Measurements from ENCODE around the gene B4GALT2.

The B4GALT2 gene

GRCh38 chr1:44024031-44024902 is 45.3 kb downstream of the B4GALT2 start:
- Histone ChIP-seq H3F3A (ENCODE audit: insufficient read depth) (no peaks in the 10 kb centered on the region), H3K9ac (ENCODE audit: low read length) (no peak overlapping the region), H3K9me3 (ENCODE audit: insufficient read depth, low read length) (no peaks in the 10 kb centered on the region), H3K4me3 (ENCODE audit: insufficient read depth, low read length, poor library complexity, severe bottlenecking) (no peak overlapping the region), H3K9me2 (replicated peaks; ENCODE audit: insufficient read depth, low read length) (no peaks in the 10 kb centered on the region), H2AFZ (ENCODE audit: low read depth, low read length, severe bottlenecking) (no peak overlapping the region), H4K20me1 (ENCODE audit: low read depth, low read length) (no peaks in the 10 kb centered on the region), H3K27ac (ENCODE audit: low read depth, low read length) (no peak overlapping the region), H3K27me3 (ENCODE audit: low read length) (no peaks in the 10 kb centered on the region), H3K4me2 (ENCODE audit: low read depth, low read length, poor library complexity, severe bottlenecking) (no peak overlapping the region), H3K36me3 (ENCODE audit: low read length) (no peaks in the 10 kb centered on the region), H3K79me2 (ENCODE audit: insufficient read depth, low read length) (no peaks in the 10 kb centered on the region)
- TF ChIP-seq EZH2phosphoT487 (conservative IDR thresholded peaks at IDR 0.05; ENCODE audit: low read length): no peak
- TF ChIP-seq CTCF (IDR thresholded peaks at IDR 0.05; ENCODE audit: insufficient read depth, low read length, poor library complexity, severe bottlenecking): no peak

- Histone ChIP-seq H3K27ac (ENCODE audit: low read depth, low read length) (no peak overlapping the region), H2AFZ (ENCODE audit: low read depth, low read length, severe bottlenecking) (no peak overlapping the region), H3F3A (ENCODE audit: insufficient read depth) (no peaks in the 10 kb centered on the region), H3K9me2 (replicated peaks; ENCODE audit: insufficient read depth, low read length) (no peaks in the 10 kb centered on the region), H3K36me3 (ENCODE audit: low read length) (no peaks in the 10 kb centered on the region), H3K9me3 (ENCODE audit: insufficient read depth, low read length) (no peaks in the 10 kb centered on the region), H3K79me2 (ENCODE audit: insufficient read depth, low read length) (no peaks in the 10 kb centered on the region), H4K20me1 (ENCODE audit: low read depth, low read length) (no peaks in the 10 kb centered on the region), H3K4me2 (ENCODE audit: low read depth, low read length, poor library complexity, severe bottlenecking) (no peak overlapping the region), H3K4me3 (ENCODE audit: insufficient read depth, low read length, poor library complexity, severe bottlenecking) (no peak overlapping the region), H3K27me3 (ENCODE audit: low read length) (no peaks in the 10 kb centered on the region), H3K9ac (ENCODE audit: low read length) (no peak overlapping the region)
- TF ChIP-seq EZH2phosphoT487 (conservative IDR thresholded peaks at IDR 0.05; ENCODE audit: low read length): no peak
- TF ChIP-seq CTCF (IDR thresholded peaks at IDR 0.05; ENCODE audit: insufficient read depth, low read length, poor library complexity, severe bottlenecking): no peak
Measured at GRCh38 chr1:44024903-44025525, 46.0 kb downstream of the B4GALT2 start.

- Histone ChIP-seq H3K36me3 (ENCODE audit: low read length) (no peaks in the 10 kb centered on the region), H4K20me1 (ENCODE audit: low read depth, low read length) (no peaks in the 10 kb centered on the region), H3K9me2 (replicated peaks; ENCODE audit: insufficient read depth, low read length) (no peaks in the 10 kb centered on the region), H3F3A (ENCODE audit: insufficient read depth) (no peaks in the 10 kb centered on the region), H3K4me2 (ENCODE audit: low read depth, low read length, poor library complexity, severe bottlenecking) (peak overlapping the region; percentile 32), H3K27me3 (ENCODE audit: low read length) (no peaks in the 10 kb centered on the region), H3K9ac (ENCODE audit: low read length) (peak overlapping the region; percentile 9; the same call in 1 of the 2 replicates), H3K4me3 (ENCODE audit: insufficient read depth, low read length, poor library complexity, severe bottlenecking) (no peak overlapping the region), H3K9me3 (ENCODE audit: insufficient read depth, low read length) (no peaks in the 10 kb centered on the region), H3K79me2 (ENCODE audit: insufficient read depth, low read length) (no peaks in the 10 kb centered on the region), H3K27ac (ENCODE audit: low read depth, low read length) (no peak overlapping the region), H2AFZ (ENCODE audit: low read depth, low read length, severe bottlenecking) (peak overlapping the region; percentile 27)
- TF ChIP-seq EZH2phosphoT487 (conservative IDR thresholded peaks at IDR 0.05; ENCODE audit: low read length) (no peak), CTCF (IDR thresholded peaks at IDR 0.05; ENCODE audit: insufficient read depth, low read length, poor library complexity, severe bottlenecking) (no peak)
Measured at GRCh38 chr1:44025816-44026215, 46.8 kb downstream of the B4GALT2 start.
